HG02798 (cell line): ENCODE data around the gene PDIA3.
"Not testable (repeated sequence)": the region's sequence is repeated elsewhere in the genome, so short reads cannot be mapped to it uniquely, and the experiment has no call there.

Experiments used
- ATAC-seq: cut with Tn5 transposase; IDR thresholded peaks from one replicate; pipeline ENCODE4 v1.9.1; 2021; ENCODE audit warnings: mild to moderate bottlenecking; ENCODE audit not compliant: unreplicated experiment, poor library complexity

PDIA3 gene

GRCh38 chr15:43776101-43776717 is 30.0 kb downstream of the PDIA3 start:
- ATAC-seq = peak; percentile 73

DNA sequence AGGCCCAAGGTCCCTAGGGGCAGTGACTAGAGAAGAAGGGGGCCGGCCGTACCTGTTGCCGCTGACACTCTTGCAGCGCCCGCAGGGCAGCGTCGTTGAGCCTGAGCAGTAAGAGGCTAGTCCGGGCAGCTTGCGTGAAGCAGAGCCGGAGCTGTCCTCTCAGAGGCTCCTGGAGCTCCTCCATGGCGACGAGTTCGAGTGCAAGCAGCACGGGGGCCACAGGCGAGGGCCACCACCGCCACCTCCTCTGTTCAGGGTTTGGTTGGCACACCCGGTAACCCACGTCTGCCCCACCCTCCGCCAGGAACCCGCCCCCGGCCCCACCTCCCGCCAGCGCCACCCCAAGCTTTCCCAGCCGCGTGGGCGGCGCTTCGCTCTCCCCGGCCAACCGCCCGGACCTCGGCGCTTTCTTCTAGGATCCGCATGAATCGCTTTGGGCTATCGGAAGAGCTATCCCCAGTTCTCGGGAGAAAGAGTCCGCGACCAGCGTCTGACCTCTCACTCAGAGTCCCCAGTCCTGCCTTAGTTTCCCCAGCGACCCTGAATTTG is 30.6 kb downstream of the PDIA3 start, which contains the start of gene ELL3:
TSS of gene ELL3 (minus strand) at position 249 of the 549 bp plus-strand sequence. CDS start at position 184, 65 bp downstream.
- ATAC-seq = peak; percentile 41

GRCh38 chr15:43777267-43777914 is 31.2 kb downstream of the PDIA3 start:
- peak; percentile 57 for ATAC-seq

- no peak for ATAC-seq
Observed at GRCh38 chr15:43779016-43779415, 32.8 kb downstream of the PDIA3 start.

GRCh38 chr15:43789409-43789808 is 43.2 kb downstream of the PDIA3 start:
- ATAC-seq = no peak

DNA sequence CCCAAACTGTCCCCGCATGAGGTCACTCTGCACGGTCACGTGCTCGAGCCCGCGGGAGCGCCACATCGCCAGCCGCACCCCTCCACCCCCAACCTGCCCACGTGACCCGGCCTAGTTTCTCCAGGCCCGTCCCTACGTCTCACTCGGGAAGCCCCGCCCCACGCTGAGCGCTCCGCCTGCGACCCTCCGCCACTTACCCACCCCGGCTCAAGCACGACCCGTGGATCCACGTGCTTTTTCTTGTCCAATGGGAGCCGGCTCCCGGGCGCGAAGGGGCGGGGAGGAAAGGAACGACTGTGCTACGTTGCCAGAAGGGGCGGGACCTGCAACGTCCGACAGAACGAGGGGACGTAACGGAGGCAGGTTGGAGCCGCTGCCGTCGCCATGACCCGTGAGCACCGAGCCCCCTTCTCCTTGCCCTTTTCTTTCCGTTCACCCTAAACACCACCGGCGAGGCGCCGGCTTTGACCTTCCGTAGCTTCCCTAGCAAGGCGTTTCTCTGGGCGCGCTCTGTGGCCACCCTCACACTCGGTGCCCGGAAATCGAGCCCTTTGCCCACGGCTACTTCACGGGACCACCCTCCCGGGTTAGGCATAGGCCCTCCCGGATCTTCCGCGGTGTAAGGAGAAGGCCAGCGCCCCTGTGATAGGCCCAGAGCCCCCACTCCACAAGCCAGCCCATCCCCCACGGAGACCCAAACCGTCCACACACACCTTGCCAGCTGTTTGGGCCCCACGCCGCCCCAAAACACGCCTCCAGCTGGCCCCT is 45.9 kb downstream of the PDIA3 start, which contains the start of gene SERF2:
TSS of gene SERF2 (plus strand) at position 328 of the 768 bp plus-strand sequence. CDS start at position 385, 57 bp downstream.
- ATAC-seq = peak; percentile 95

- ATAC-seq = no peak
Observed at GRCh38 chr15:43792761-43793476, 46.7 kb downstream of the PDIA3 start.

- ATAC-seq = no peak
Observed at GRCh38 chr15:43793647-43794046, 47.4 kb downstream of the PDIA3 start.

DNA sequence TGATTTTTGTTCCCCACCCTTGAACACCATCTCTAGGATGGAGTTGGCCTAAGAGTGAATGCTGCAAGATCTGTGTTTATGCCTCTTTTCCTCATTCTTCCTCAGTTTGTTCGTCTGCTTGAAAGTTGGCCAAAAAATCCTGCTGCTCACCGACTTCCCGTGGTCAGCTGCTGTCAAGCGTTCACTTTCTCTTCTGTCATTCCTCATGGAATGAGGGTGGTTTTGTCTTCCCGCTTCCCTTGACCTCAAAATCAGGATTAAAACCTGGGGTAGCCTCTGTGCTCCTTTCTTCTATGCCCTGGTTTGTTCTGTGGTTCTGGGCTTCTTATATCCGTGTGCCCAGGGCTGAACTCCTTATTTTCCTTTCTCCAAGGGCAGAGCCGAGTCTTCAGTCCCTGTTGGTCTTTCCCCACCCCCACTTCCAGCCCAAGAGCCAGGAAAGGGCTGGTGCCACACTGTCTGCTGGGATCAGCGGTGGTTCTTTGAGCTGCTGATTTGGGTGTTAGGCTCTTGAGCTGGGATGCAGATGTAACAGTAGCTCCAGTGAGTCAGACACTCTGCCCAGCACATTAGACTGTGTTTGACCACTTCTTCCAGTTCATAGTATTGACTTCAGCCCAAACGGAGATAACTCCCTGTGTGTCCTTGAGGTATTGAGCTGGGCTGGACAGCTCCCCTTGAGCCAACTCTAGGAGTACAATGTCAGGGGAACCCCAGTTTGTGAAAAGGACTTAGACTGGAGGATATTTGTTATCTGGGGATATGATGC is 48.2 kb downstream of the PDIA3 start:
- no peak for ATAC-seq

GRCh38 chr15:43795197-43795596 is 49.0 kb downstream of the PDIA3 start:
- no peak for ATAC-seq

DNA sequence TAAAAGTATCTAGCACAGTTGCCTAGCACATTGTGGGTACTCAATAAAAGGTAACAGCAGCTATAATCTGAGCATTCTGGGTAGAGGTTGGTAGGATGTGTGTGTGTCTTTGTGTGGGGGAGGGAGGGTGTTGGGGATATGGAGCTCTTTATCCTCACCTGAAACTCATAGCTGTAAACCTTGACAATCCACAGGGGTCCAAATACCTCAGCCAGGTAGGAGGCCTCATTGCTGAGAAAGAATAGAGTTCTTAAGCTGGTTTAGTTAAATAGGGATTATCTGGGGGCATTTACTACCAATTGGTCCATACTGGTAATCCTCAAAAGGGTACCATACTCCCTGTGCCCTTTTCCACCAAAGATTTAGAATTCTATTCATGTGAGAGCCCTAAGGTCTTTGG is 49.8 kb downstream of the PDIA3 start:
- ATAC-seq = no peak

GRCh38 chr15:43796566-43796965 is 50.3 kb downstream of the PDIA3 start:
- no peak for ATAC-seq

GRCh38 chr15:43799209-43799944 is 53.1 kb downstream of the PDIA3 start:
- ATAC-seq = no peak

GRCh38 chr15:43799945-43800285 is 53.7 kb downstream of the PDIA3 start, which contains the start of gene SERINC4:
TSS of gene SERINC4 (minus strand) at chr15:43800220. CDS start at chr15:43799986, 234 bp downstream.
- ATAC-seq = no peak

DNA sequence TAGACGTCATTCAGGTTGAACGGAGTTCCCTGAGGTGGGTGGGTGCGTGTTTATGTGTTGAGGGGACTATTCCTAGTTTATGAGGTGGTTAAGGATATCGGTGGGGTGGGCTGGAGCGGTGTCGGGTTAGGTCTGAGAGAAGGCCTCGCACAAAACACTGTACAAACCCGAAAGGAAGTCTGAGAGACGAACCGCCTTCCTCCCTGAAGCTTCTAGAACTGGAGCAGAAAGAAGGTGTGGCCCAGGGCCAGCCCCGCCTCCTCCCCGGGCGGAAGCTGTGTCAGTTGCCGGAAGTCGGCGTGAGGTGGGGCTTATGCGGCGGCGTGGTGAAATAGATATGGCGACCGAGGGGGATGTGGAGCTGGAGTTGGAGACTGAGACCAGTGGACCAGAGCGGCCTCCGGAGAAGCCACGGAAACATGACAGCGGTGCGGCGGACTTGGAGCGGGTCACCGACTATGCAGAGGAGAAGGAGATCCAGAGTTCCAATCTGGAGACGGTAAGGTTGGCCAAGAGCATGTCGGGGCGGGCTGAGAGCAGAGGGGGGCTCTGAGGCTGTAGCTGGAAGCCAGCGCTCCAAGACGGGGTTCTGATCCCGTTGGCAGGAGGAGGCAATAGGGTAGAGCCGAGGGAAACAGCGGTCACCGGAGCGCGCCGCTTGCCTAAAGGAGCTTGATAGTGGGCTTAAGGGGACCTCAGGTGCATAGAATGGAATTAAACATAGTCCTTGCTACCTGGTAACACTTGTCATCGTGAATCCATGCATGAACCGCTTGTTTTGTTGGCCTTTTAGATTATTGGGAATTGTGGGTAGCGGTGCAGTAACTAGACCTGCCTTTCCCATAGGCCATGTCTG is 54.3 kb downstream of the PDIA3 start, which contains the start of gene HYPK:
TSS of gene HYPK (plus strand) at position 314 of the 856 bp plus-strand sequence. CDS start at position 338, 24 bp downstream.
- ATAC-seq = peak; percentile 91

- ATAC-seq = not testable (repeated sequence)
Observed at GRCh38 chr15:43802676-43803075, 56.4 kb downstream of the PDIA3 start.

DNA sequence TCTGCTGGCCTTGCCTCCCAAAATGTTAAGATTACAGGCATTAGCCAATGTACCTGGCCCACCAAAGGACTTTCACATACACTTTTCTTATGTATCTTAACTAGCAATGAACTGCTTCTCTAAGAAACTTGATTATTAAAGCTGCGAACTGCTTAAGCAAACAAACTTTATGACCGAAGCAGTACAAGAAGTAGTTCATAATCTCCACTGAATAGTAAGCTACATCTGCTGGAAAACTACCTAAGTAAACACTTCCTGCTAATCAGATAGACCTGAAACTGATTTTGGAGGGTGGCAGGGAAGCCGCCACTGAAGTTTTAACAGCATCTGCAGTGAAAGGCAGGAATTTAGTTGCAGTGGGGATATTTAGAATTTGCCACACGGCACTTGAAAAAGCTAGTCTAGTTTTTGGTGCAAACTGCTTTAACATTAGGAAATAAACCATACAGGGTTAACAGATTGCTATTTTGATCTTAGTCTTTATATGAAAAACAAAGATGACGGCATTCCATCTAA is 62.3 kb downstream of the PDIA3 start:
- ATAC-seq = no peak
